GM12892 (cell line): ENCODE results near the gene PIAS4.

ENCODE experiments used
- POLR2A ChIP-seq: IDR thresholded peaks from 2 replicates; pipeline ENCODE4 v1.6.1; 2011; ENCODE audit warnings: low read depth, low read length, control low read depth
- POLR2AphosphoS5 ChIP-seq: IDR thresholded peaks from 2 replicates; pipeline ENCODE4 v1.6.1; 2011; ENCODE audit warnings: low read depth, low read length, control low read depth
- TAF1 ChIP-seq: IDR thresholded peaks from 2 replicates; pipeline ENCODE4 v1.6.1; 2011; ENCODE audit warnings: low read depth, mild to moderate bottlenecking, control low read depth, low read length, borderline replicate concordance

GRCh38 chr19:4014541-4015491 lies 7.3 kb downstream of the PIAS4 start:
- TF ChIP-seq POLR2A (no peak), TAF1 (no peak), POLR2AphosphoS5 (no peak)
